Panc1 (cell line): ENCODE results near the gene PABPN1L. TPM values are rescaled to one million over a fixed set of nuclear protein-coding genes. Genes with fewer than 3 reads are reported as not detected.
A peak's percentile ranks its signal among the peaks of the same experiment; 100 is the strongest.

ENCODE experiments used
- ATAC-seq: fragments of 200-7000 bp; cut with Tn5 transposase; 2 replicates; pipeline ENCODE4 v1.9.1; 2020; ENCODE audit warnings: mild to moderate bottlenecking, moderate library complexity
- Bru-seq: library from RNA; stranded (reverse); fragments of 400-500 nt; gene quantifications from one replicate; lab custom pipeline; 2021; lab: Mats Ljungman, UMichigan
- BruChase-seq, 2 experiments: library from RNA; stranded (reverse); fragments of 400-500 nt; gene quantifications; one replicate each; lab custom pipeline; 2021; lab: Mats Ljungman, UMichigan
- BruUV-seq: library from RNA; stranded (reverse); fragments of 400-500 nt; replicated peaks from 2 replicates; lab custom pipeline; 2021; lab: Mats Ljungman, UMichigan
- CTCF ChIA-PET: fragments of 300-600 bp; sonication (Branson Sonifier 250); formaldehyde crosslinking; loops from one replicate; lab custom pipeline; 2022; ENCODE audit warnings: antibody characterized with exemption; lab: Charles Lee
- POLR2A ChIA-PET: fragments of 300-600 bp; sonication (Branson Sonifier 250); formaldehyde crosslinking; loops from one replicate; lab custom pipeline; 2022; ENCODE audit warnings: antibody characterized with exemption; lab: Charles Lee
- DNase-seq: peaks from one replicate; pipeline ENCODE4 v3.0.0-alpha.2; 2010; ENCODE audit warnings: low read depth, low spot score
- H3K27ac ChIP-seq: 2 replicates; pipeline ENCODE4 v1.5.1; 2011; ENCODE audit warnings: mild to moderate bottlenecking, low read length, inconsistent platforms
- H3K27me3 ChIP-seq: fragments of 200-500 bp; sonication (Bioruptor generic); 2 replicates; pipeline ENCODE4 v1.6.0; 2014; ENCODE audit warnings: low read length, inconsistent platforms; ENCODE audit not compliant: control insufficient read depth, insufficient read depth
- H3K36me3 ChIP-seq: fragments of 200-500 bp; sonication (Bioruptor generic); 2 replicates; pipeline ENCODE4 v1.5.1; 2014; ENCODE audit warnings: inconsistent platforms, mild to moderate bottlenecking, low read length, moderate library complexity; ENCODE audit not compliant: control insufficient read depth, insufficient read depth
- H3K4me1 ChIP-seq: 2 replicates; pipeline ENCODE4 v1.5.1; 2011; ENCODE audit warnings: inconsistent platforms, mild to moderate bottlenecking, low read length, moderate library complexity; ENCODE audit not compliant: control insufficient read depth, insufficient read depth
- H3K4me3 ChIP-seq, 2 experiments: 2 replicates each; pipeline ENCODE4 v1.5.1; 2011 to 2012; ENCODE audit warnings: low read depth in 2 of 2, low read length in 2 of 2, mild to moderate bottlenecking in 2 of 2, inconsistent platforms in 1 of 2, moderate library complexity in 1 of 2
- H3K9me3 ChIP-seq: fragments of 200-500 bp; sonication (Bioruptor generic); 2 replicates; pipeline ENCODE4 v1.5.1; 2014; ENCODE audit warnings: low read depth, mild to moderate bottlenecking, inconsistent platforms, low read length, moderate library complexity; ENCODE audit not compliant: control insufficient read depth, insufficient read depth
- CTCF ChIP-seq: fragments of 450-650 bp; IDR thresholded peaks from 2 replicates; pipeline ENCODE4 v1.5.1; 2017; ENCODE audit warnings: mild to moderate bottlenecking
- POLR2AphosphoS5 ChIP-seq: IDR thresholded peaks from 2 replicates; pipeline ENCODE4 v1.6.1; 2012; ENCODE audit warnings: mild to moderate bottlenecking, low read depth, low read length, moderate library complexity
- REST ChIP-seq, 2 experiments: IDR thresholded peaks; 2 replicates each; pipeline ENCODE4 v1.6.1; 2011 to 2012; ENCODE audit warnings: low read depth in 2 of 2, control low read depth in 1 of 2, low read length in 1 of 2, mild to moderate bottlenecking in 1 of 2, moderate library complexity in 1 of 2; ENCODE audit not compliant: insufficient read depth in 1 of 2
- SIN3A ChIP-seq: IDR thresholded peaks from 2 replicates; pipeline ENCODE4 v1.6.1; 2012; ENCODE audit warnings: low read depth, mild to moderate bottlenecking, low read length, moderate library complexity, borderline replicate concordance; ENCODE audit not compliant: insufficient read depth
- TCF7L2 ChIP-seq: IDR thresholded peaks from 2 replicates; pipeline ENCODE4 v1.6.1; 2011; ENCODE audit warnings: mild to moderate bottlenecking, low read depth, low read length, inconsistent platforms
- in situ Hi-C: cut with HindIII; loops from 2 replicates; pipeline ENCODE4 v1.10.0; 2016; ENCODE audit warnings: low sequenced_read_pairs, low pct_unique_long_range_greater_than_20kb
- intact Hi-C: fragments of 100-400 bp; cut with micrococcal nuclease; formaldehyde crosslinking; loops from one replicate; pipeline ENCODE4 v1.10.0; 2022; ENCODE audit not compliant: unreplicated experiment
- long read RNA-seq: library from polyadenylated mRNA; unstranded; transcript quantifications from one replicate; pipeline ENCODE4 v2.0.0, GENCODE V29; 2021; ENCODE audit not compliant: unreplicated experiment
- polyA plus RNA-seq: library from polyadenylated mRNA; unstranded; fragments of >200 nt; gene quantifications from one replicate; pipeline ENCODE4 v1.2.1, GENCODE V29; 2012; ENCODE audit warnings: missing spikeins; ENCODE audit not compliant: insufficient read length
- total RNA-seq: library from RNA; stranded (reverse); gene quantifications from one replicate; pipeline ENCODE4 v1.2.1, GENCODE V29; 2021; ENCODE audit not compliant: unreplicated experiment

PABPN1L gene
- total RNA-seq (not detected), Bru-seq, nascent RNA (percentile 20 among the genes with signal in this experiment), BruChase-seq, experiment 1, labeled RNA remaining after a 2-hour chase (percentile 7 among the genes with signal in this experiment), BruChase-seq, experiment 2, labeled RNA remaining after a 6-hour chase (percentile 26 among the genes with signal in this experiment)
- polyA plus RNA-seq, result not detected
- long read RNA-seq, result 0 reads

GRCh38 chr16:88866151-88866920 lies at the start of gene PABPN1L:
Gene PABPN1L (minus strand): TSS chr16:88866660. CDS start chr16:88866606, 54 bp downstream.
- ChIA-PET CTCF (no interaction called here), POLR2A (no interaction called here)
- Histone ChIP-seq H3K9me3 (no peaks in the 10 kb centered on the region), H3K4me1 (no peaks in the 10 kb centered on the region), H3K36me3 (no peaks in the 10 kb centered on the region), H3K27ac (no peak within 1 kb of the TSS), H3K27me3 (no peaks in the 10 kb centered on the region), H3K4me3 (no peak within 1 kb of the TSS)
- intact Hi-C loops, result no loop called here
- in situ Hi-C loops, result no loop called here
- no TSS peak for BruUV-seq
- ATAC-seq (no peak), DNase-seq (no peak)
- TF ChIP-seq REST (IDR thresholded peaks at IDR 0.05; ENCODE audit: insufficient read depth in 1 of 2, low read depth in 2 of 2, low read length in 1 of 2) (no peak), POLR2AphosphoS5 (no peak), CTCF (no peak), TCF7L2 (no peak), SIN3A (no peak)

GRCh38 chr16:88915639-88916327 lies 49.3 kb upstream of the PABPN1L start:
- Histone ChIP-seq H3K27me3 (no peaks in the 10 kb centered on the region), H3K36me3 (no peaks in the 10 kb centered on the region), H3K4me3 (no peak overlapping the region), H3K27ac (no peak overlapping the region), H3K4me1 (peaks cover 17% of the 10 kb centered on the region), H3K9me3 (no peaks in the 10 kb centered on the region)
- in situ Hi-C loops, result no loop called here
- DNase-seq (no peak), ATAC-seq (no peak)
- ChIA-PET POLR2A (no interaction called here), CTCF (no interaction called here)
- intact Hi-C loops, result no loop called here
- BruUV-seq, result no TSS peak
- TF ChIP-seq SIN3A, result no peak
- no peak for TF ChIP-seq REST (IDR thresholded peaks at IDR 0.05; ENCODE audit: insufficient read depth in 1 of 2, low read depth in 2 of 2, low read length in 1 of 2)
- no peak for TF ChIP-seq CTCF
- TF ChIP-seq POLR2AphosphoS5, result no peak
- no peak for TF ChIP-seq TCF7L2
